Esophagus (tissue), 2 donors: ENCODE results near the gene CEACAM20. TPM values are rescaled to one million over a fixed set of nuclear protein-coding genes. Genes with fewer than 3 reads are reported as not detected.

ENCODE experiments used
- polyA plus RNA-seq, 2 donors: library from polyadenylated mRNA; stranded (reverse); fragments of 200-250 nt; gene quantifications; one replicate each; pipeline ENCODE4 v1.2.3, GENCODE V29; 2013
- donor health status: healthy with polysubstance abuse.
- donor health status: Bipolar disorder and iron deficiency.

Gene CEACAM20
- polyA plus RNA-seq, 2 donors = not detected

Other genes starting within 250 kb of the CEACAM20 start
- 1 to 10 TPM; 1.2 to 2.5 TPM for gene ZNF235, start 224.7 kb downstream of the CEACAM20 start, polyA plus RNA-seq
- gene ZNF112, start 173.0 kb downstream of the CEACAM20 start, polyA plus RNA-seq = 1 to 10 TPM in 1 of 2 donors, under 1 TPM in 1; 0.90 to 1.1 TPM
- under 1 TPM; 0.64 to 0.65 TPM for gene ZNF285, start 128.1 kb downstream of the CEACAM20 start, polyA plus RNA-seq
- 1 to 10 TPM; 1.4 to 1.5 TPM for gene ZNF229, start 81.2 kb downstream of the CEACAM20 start, polyA plus RNA-seq
- gene ZNF180, start 29.2 kb downstream of the CEACAM20 start, polyA plus RNA-seq = 1 to 10 TPM; 2.6 to 3.0 TPM
- not detected for gene IGSF23, start 83.9 kb upstream of the CEACAM20 start, polyA plus RNA-seq
- gene PVR, start 114.2 kb upstream of the CEACAM20 start, polyA plus RNA-seq = 10 to 100 TPM in 1 of 2 donors, 1 to 10 TPM in 1; 9.5 to 10.2 TPM
- 1 to 10 TPM; 5.6 to 7.5 TPM for gene CEACAM19, start 141.8 kb upstream of the CEACAM20 start, polyA plus RNA-seq
- under 1 TPM in 1 of 2 donors, not detected in 1; 0.16 TPM for gene CEACAM16, start 169.5 kb upstream of the CEACAM20 start, polyA plus RNA-seq
- gene BCL3, start 219.0 kb upstream of the CEACAM20 start, polyA plus RNA-seq = 100 to 1,000 TPM in 1 of 2 donors, 10 to 100 TPM in 1; 64.5 to 107 TPM
- gene CBLC, start 248.2 kb upstream of the CEACAM20 start, polyA plus RNA-seq = 10 to 100 TPM; 35.0 to 39.4 TPM